Measurements from ENCODE around the gene TRAP1.

- TF ChIP-seq JUNB (IDR thresholded peaks at IDR 0.05; ENCODE audit: unreplicated experiment): no peak
- TF ChIP-seq CTCF (conservative IDR thresholded peaks at IDR 0.05; ENCODE audit: low read depth in 2 of 2): no peak
- no peak for TF ChIP-seq CREB1 (CRISPR knock-in tag; IDR thresholded peaks at IDR 0.05; ENCODE audit: low read depth)
- TF ChIP-seq EZH2phosphoT487 (IDR thresholded peaks at IDR 0.05; ENCODE audit: unreplicated experiment): no peak
- TF ChIP-seq EZH2 (IDR thresholded peaks at IDR 0.05; ENCODE audit: low read depth, unreplicated experiment): no peak
- TF ChIP-seq ETS1 (IDR thresholded peaks at IDR 0.05): no peak
- TF ChIP-seq POLR2AphosphoS5 (IDR thresholded peaks at IDR 0.05; ENCODE audit: low read depth): no peak
- no peak for TF ChIP-seq ZNF114 (CRISPR knock-in tag; IDR thresholded peaks at IDR 0.05)
- no peak for TF ChIP-seq REST (IDR thresholded peaks at IDR 0.05; ENCODE audit: unreplicated experiment)
These were observed 20.7 kb downstream of the TRAP1 start for GRCh38 chr16:3696425-3697218.
